Amniotic stem cell (primary cell): ENCODE results near the gene IVL.
A peak's percentile ranks its signal among the peaks of the same experiment; 100 is the strongest.

Experiments
- DNase-seq: peaks from one replicate; lab custom pipeline; 2025; lab: John Stamatoyannopoulos, UW

IVL gene, protein sequence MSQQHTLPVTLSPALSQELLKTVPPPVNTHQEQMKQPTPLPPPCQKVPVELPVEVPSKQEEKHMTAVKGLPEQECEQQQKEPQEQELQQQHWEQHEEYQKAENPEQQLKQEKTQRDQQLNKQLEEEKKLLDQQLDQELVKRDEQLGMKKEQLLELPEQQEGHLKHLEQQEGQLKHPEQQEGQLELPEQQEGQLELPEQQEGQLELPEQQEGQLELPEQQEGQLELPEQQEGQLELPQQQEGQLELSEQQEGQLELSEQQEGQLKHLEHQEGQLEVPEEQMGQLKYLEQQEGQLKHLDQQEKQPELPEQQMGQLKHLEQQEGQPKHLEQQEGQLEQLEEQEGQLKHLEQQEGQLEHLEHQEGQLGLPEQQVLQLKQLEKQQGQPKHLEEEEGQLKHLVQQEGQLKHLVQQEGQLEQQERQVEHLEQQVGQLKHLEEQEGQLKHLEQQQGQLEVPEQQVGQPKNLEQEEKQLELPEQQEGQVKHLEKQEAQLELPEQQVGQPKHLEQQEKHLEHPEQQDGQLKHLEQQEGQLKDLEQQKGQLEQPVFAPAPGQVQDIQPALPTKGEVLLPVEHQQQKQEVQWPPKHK

DNA sequence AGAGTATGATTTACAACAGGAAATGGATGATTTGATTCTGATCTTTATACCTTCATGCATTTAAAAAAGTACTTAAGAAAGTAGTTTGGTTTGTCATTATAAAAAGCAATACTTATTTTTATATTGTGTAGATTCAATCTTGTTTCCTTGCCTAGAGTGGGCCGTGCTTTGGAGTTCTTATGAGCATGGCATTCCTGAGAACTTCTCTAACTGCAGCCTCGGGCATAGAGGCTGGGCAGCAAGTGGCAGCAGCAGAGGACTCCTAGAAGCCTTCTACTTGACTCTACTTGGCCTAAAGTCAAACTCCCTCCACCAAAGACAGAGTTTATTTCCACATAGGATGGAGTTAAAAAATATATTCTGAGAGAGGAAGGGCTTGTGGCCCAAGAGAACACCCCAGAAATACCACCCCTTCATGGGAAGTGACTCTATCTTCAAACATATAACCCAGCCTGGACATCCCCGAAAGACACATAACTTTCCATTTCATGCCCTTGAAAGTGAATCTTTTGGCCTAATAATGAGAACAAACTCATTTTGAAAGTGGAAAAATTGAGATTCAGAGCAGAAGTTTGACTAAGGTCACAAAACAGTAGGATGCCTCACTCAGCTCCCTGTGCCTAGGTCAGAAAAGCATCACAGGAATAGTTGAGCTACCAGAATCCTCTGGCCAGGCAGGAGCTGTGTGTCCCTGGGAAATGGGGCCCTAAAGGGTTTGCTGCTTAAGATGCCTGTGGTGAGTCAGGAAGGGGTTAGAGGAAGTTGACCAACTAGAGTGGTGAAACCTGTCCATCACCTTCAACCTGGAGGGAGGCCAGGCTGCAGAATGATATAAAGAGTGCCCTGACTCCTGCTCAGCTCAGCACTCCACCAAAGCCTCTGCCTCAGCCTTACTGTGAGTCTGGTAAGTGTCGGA is at the start of gene IVL:
IVL (plus strand) TSS at position 861 of the 916 bp plus-strand sequence. CDS start 1,252 bp downstream, outside the sequence.
- no peak for DNase-seq

DNA sequence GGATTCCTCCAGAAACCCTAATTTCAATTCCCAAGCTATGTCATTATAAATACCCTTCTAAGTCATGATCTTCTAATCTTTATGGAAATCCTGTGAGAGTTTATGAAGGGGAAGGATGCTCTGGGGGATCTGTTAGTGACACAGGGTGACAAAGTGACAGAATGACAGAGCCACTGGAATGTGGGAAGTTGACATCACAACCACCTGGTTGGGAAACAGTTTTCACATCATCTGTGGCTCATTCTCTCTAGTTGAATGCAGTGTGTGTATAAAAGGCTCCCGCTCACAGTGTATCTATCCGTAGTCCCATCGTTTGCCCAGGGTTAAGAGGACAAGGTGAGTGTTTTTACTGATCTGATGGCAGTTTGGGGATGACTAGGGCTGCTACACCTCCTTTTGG is 48.6 kb upstream of the IVL start, which contains the start of gene LCE7A:
LCE7A (plus strand) TSS at position 301 of the 400 bp plus-strand sequence. CDS start 702 bp downstream, outside the sequence.
- DNase-seq = no peak

DNA sequence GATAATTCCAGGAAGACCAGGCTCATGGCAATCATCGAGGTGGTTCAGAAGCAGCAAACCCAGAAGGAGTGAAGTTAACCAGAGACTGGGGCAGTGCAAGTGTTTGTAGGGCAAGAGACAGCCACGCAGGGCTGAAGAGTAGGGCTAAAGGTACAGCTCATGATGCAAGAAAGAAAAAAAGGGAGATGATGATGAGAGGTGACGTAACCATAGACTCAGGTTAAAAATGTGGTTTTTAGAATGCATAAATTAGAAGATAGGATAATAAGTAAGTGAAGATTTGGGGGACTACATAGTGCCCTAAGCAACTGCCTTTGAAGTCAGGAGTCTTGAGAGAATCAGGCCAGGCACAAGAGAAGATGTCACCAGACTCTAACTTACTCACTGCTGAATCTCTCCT is 48.2 kb upstream of the IVL start:
- DNase-seq = no peak

DNA sequence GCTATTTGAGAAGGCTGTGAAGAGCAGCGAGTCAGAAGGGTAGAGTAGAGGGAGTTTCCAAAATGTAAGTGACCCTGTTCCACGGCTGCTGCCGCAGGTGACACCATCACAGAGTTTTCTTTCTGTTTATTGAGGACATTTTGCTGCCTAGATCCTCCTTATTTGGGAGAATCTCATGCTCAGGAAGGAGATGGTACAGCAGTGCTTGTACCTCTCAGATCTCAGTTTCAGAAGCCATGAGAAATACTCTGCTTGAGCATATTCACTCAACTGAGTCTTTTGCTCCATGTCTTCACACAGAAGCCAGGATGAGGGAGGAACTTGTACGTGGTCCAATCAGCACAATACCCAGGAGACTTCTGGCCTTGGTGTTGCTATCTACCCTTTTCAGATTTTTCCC is 47.0 kb upstream of the IVL start:
- DNase-seq = no peak

DNA sequence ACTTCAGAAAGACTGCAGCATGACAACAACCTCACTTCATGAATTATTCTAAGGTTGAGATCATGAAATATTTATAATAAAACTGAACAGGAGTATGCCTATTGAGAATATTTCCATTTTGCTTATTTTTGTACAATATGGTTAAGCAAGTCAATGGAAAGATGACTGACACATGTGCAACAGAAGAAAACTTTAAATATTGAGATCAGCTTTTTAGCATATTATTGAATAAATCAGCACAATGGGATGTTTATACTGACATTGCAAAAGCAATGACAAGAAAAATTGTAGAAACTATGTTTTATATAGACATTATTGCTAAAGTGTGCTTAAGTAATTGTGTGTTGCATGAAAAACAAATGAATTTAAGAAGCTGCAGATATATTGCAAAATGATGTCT is 43.9 kb upstream of the IVL start:
- DNase-seq = no peak

DNA sequence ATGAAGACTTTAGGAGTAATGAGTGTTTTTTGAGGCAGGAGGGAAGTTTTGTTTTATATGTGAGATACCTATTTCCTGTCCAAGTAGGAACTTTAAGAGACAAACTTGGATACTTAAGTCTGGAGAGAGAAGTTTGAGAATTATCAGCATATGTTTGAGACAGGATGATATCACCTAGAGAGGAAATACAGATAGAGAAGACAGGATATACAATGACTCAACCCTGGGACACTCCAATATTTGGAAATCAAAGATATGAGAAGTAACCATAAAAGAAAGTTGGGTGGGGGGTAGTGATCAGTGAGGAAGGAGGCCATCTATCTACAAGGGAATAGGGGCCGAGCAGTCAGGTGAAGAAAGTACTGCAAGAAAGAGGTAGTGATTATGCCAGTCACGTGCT is 42.0 kb upstream of the IVL start:
- no peak for DNase-seq

DNA sequence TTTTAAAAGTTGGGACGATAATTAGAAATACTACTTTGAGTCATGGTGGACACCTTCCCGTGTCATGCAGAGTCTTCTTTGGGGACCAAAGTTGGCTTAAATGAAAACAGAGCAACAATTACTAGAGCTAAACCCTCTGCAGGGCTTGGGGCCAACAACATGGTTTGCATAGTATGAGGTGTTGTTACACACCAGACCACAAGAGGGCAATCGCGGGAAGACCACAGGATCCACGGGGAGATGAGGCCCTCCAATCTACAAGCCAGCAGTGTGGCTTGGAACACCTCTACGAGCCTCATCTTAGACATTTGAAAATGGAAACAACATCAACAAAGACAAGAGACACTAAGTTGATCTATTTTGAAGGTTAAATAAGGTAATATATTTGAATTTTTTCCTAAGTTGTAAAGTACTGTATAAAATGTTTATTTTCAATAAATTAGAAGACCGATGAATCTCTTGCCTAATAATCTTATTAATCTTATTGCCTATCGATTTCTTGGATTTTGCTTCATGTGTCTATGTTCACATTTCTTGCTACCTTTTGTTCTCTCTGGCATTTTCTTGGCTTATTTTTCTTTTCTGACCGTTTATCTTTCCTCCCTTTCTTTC is 38.4 kb upstream of the IVL start:
- peak; percentile 2 for DNase-seq

DNA sequence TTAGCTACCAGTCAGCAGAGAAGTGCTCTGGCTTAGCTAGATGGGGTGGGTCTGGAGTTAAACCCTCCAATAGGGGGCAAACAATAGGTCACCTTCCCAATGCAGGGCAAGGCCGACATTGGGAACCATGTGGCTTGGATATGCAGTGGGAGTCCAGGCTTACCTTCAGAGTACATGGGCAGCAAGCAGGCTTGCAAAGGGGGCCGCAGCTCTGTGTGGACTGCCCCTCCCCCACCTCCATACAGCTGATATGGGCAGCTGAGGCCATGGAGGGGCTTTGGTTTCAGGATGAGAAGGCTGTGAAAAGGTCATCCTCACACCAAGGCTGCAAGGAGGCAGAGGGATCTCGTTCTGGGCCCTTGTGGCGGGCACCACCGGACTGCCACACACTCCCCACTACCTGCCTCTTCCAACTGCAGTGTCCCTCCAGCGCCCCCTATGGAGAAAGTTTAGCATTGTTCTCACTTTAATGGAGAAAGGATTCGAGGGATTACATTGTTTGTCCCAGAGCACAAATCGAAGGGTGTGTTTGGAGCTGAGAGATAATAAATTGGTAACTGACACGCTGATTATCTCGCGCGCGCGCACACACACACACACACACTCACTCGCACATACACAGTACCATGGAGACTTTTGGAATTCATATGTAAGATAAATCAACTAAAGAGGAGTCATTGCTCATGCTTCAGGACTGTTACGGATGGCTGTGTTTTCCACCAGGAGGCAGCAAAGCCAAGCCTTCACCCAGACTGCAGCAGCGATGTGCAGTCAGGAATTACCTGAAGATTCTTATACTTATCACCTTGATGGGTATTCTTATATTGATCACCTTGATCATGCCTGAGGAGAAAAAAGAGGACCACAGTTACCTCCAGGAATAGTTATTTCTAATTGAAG is 37.3 kb upstream of the IVL start:
- DNase-seq = no peak

DNA sequence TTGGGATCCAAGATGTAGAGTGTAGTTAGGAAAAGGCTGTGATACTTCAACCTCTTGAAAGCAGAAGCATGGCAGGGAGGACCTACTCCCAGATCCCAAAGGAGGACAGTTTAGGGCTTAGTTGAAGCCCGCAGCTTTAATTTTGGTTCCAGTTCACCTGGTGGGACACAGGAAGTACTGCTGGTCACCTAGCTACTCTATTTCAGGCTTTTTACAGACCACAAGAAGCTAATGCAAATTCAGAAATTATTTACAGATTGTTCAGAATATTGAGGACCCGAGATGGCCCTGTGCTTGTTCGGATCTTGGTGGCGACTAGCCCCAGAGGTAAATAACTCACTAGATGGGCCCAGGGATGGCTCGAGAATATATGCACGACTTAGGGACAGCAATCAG is 36.6 kb upstream of the IVL start:
- DNase-seq = no peak

DNA sequence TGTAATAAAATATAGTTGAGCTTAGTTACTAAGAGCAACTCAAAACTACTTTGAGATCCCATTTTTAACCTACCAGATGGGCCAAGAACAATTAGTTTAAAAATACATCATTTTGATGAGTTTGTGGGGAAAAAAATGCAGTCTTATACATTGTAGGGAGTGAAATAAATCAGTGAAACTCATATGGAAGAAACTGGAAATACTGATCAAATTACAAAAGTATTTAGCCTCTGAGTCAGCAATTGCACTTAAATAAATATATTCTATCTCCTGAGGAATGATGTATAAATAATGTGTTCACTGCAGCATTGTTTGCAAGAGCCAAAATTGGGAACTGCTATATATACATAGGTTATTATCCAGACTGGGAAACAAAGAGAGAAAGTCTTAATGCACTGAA is 34.9 kb upstream of the IVL start:
- no peak for DNase-seq

DNA sequence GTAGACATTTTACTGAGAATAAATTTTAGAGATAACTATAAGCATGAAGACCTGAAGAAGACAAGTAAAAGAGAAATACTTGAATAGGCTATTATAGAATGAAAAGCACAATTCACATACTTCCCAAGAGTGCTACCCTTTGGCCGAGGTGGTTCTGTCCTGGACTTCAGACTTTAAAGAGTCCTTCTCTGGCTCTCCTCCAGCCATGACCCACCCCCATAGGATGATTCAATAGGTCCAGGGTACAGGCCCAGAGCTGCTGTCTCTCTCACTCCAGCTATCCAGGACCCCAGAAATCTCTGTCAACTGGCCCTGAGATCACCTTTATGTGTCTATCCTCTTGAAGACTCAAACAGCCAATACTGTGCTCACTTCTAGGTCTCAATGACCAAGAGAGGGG is 31.5 kb upstream of the IVL start:
- DNase-seq = no peak

DNA sequence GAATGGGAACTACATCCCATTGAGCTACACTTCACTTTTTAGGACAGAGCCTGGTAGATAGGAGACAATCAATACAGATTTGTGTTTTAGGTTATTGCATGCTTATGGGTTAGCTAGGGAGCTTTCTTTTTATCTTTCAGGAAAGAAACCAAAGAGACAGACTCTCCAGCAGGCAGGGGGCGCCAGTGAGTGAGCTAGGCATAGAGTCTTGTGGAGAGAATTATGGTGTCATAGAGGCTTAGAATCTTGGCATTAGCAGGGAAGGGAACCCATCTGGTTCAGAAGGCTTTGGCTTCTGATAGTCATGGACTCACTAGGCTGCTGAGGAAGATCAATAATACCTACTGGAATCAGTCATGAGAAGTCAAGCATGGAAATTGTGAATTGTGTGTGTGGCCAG is 30.3 kb upstream of the IVL start, which contains the start of gene SMCP:
SMCP (plus strand) TSS at position 281 of the 400 bp plus-strand sequence. CDS start 6,101 bp downstream, outside the sequence.
- DNase-seq = no peak

DNA sequence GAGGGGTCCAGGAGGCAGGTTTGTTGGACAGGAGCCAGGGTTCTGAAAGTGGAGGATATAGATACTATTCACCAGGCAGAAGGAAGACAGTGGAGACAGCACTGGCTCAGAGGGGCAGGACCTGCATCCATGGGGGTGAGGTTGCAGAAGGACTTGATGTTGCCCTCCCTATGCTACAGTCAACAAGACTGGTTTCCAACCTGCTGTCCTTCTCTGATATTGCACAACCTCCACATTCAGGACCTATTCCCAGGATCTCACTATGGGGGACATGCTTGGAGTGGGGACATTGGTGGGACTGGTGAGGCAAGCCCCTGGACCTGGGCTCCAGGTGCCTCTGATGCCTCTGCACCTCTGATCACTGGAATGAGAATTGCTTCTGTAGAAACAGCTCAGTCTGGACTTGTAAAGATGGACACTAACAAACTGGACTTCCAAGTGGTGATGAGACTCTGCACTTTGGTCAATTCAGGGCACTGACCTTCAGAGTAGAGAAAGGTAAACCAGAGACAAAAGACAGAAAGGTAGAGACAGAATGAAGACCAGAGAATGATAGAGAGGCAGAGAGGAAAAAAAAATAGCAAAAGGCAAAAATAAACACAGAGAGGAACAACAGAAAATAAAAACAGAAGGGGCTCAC is 28.7 kb upstream of the IVL start:
- no peak for DNase-seq

DNA sequence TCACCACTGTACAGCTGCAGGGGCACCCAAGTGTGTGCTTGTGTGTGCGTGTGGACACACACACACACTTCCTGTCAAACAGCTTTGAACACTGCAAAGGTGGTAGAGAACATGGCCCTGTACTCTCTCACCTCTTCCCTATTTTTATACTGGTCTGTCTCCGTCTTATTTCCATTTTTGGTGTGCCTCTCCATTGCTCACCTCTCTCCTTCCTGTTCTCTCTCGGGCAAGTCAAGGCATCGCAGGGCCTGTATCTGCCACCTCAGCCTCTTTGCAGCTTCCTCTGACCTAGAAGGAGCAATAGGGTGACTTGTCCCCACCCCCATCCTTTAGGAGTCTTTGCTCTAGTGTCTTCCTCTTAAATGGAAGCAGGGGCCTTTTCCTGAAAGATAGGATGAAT is 28.0 kb upstream of the IVL start:
- no peak for DNase-seq

DNA sequence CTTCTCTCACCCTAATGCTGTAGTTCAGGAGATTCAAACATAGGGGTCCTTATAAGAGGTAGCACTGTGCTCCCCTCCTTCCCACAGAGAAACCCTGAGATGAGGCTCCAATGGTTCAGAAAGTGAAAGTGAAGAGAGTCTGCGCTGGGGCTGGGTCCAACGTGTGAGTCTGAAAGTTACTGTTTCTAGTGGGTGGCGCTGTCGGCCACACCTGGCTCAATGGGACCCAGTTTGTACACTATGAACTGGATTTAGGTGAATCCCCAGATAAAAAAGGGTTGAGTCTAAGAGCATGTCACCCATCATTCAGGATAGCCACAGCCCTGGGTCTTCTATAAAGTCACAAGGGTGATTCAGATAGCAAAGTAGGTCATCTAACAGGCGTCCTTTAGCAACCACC is 27.4 kb upstream of the IVL start:
- no peak for DNase-seq

DNA sequence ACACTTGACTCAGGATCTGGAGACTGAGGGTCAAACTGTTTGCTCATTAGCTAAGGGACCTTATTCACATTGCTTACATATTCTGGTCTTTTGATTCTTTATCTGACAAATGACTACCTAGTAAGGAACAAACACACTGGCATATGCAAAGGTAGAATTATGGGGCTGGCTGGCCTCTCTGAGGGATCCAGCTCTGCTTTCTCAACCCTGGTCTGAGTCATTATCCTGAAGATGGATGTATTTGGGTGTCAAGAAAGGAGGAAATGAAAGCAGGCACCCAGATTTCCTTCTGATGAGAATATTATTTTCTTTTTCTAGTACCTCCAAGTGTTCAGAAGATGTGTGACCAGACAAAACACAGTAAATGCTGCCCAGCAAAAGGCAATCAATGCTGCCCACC is 24.3 kb upstream of the IVL start:
- DNase-seq = no peak

DNA sequence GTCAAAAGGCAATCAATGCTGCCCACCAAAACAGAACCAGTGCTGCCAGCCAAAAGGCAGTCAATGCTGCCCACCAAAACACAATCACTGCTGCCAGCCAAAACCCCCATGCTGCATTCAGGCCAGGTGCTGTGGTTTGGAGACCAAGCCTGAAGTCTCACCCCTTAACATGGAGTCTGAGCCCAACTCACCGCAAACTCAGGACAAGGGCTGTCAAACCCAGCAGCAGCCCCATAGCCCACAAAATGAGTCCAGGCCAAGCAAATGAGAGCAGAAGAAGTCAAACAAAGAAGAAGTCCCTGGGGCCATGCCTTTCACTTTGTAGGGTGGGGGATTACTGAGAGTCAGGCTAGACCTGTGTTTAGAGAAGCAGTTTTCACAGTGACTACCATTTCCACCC is 23.8 kb upstream of the IVL start:
- DNase-seq = no peak

DNA sequence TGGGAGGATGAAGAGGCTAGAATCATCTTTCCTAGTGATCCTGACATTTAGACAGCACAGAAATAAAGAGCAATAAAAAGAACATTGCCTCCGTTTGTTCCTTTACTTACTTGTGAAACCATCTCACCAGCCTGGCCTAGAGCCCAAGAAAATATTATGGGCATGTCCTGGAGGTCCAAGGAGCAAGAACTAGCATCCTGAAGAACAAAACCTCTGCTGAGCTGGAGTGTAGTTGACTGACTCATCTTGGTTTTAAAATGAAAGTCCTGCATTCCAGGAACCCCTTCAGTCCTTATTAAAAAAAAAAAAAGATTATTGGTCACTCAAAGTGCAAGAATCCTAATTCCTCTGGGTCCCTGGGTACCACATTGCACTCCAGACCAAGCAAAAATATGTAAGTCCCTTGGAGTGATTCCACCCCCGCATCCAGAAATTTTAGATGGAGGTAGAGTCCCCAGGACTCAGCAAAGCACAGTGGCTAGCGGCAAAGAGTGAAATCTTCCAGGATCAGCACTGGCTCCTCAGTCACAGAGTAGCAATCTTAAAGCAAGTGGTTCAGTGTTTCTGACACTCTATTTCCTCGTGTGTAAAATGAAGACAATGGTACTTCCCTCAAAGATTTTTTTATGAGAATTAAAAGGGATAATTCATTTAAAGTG is 23.3 kb upstream of the IVL start:
- no peak for DNase-seq

DNA sequence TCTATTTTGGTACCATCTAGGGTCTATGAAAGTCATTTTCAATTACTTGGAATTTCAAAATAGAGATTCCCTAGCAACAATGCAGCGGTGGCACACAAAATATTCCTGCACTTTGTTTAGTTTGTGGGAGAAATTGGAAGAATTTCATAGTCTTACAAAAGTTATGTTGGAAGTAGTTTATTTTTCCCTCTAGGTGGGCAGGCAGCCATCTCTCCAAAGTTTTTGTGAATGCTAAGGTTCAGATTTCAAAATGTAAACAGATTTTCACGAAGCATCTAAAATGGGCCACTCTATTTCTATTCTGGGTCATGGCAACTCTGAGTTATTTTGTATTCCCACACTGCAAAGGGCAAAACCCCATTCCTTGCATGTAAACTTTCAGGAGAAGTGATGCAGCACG is 22.3 kb upstream of the IVL start:
- no peak for DNase-seq
